NT2/D1 (cell line): ENCODE results near the gene EPS8L3.

Source experiments
- SUZ12 ChIP-seq: IDR thresholded peaks from 2 replicates; pipeline ENCODE4 v1.6.1; 2011; ENCODE audit not compliant: insufficient read length, insufficient read depth; ENCODE audit errors: extremely low read depth
- YY1 ChIP-seq: IDR thresholded peaks from 2 replicates; pipeline ENCODE4 v1.6.1; 2011; ENCODE audit not compliant: insufficient read length, insufficient read depth
- ZNF274 ChIP-seq: IDR thresholded peaks from 2 replicates; pipeline ENCODE4 v1.6.1; 2011; ENCODE audit warnings: mild to moderate bottlenecking, low read depth, low read length

DNA sequence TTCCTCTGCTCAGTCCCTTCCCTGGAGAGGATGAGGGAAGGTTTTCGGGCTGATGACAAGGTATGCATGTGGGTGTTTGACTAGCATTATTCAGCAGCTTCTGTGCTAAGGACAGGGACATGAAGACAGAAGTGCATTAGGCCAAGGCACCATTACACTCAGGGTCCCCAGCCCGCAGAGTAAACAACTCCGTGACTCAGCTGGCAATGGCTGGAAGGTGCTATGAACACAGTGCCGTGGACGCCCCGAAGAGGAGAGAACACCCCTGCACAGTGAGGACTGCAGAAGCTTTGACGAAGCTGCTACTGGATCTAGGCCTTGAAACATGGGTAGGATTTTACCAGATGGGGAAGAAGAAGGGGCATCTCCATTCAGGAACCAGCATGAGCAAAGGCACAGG lies 13.7 kb upstream of the EPS8L3 start:
- TF ChIP-seq ZNF274 (no peak), YY1 (no peak), SUZ12 (no peak)
